CD14-positive monocyte (primary cell): ENCODE measurements around the gene EEIG2. TPM values are rescaled to one million over a fixed set of nuclear protein-coding genes. Genes with fewer than 3 reads are reported as not detected.
"Not testable (repeated sequence)": the region's sequence is repeated elsewhere in the genome, so short reads cannot be mapped to it uniquely, and the experiment has no call there.

Experiments used
- DNase-seq, 3 donors: peaks; one replicate each; pipeline ENCODE4 v3.0.0-alpha.2; 2011 to 2022
- H2AFZ ChIP-seq: 2 replicates; pipeline ENCODE4 v1.6.0; 2012; ENCODE audit warnings: mild to moderate bottlenecking, low read depth, low read length, inconsistent platforms; ENCODE audit not compliant: insufficient read depth, poor library complexity, severe bottlenecking
- H3K27ac ChIP-seq, 2 donors: 1 replicate in 1 of 2; 2 replicates in 1 of 2; pipeline ENCODE4 v1.5.1; 2012 to 2013; ENCODE audit warnings: low read length in 2 of 2, control low read depth in 1 of 2, inconsistent platforms in 1 of 2, low read depth in 1 of 2, mild to moderate bottlenecking in 1 of 2
- H3K27me3 ChIP-seq, 2 donors: one replicate each; pipeline versions ENCODE4 v1.6.0 to v1.6.1; 2011 to 2013; ENCODE audit warnings: low read length in 2 of 2; ENCODE audit not compliant: control insufficient read depth in 2 of 2, insufficient read depth in 2 of 2
- H3K36me3 ChIP-seq, 2 donors: replicated peaks in 1 of 2; 1 replicate in 1 of 2; 2 replicates in 1 of 2; pipeline versions ENCODE4 v1.5.1 to v1.6.1; 2012 to 2013; ENCODE audit warnings: low read length in 2 of 2, control low read depth in 1 of 2, inconsistent platforms in 1 of 2, mild to moderate bottlenecking in 1 of 2; ENCODE audit not compliant: insufficient read depth in 2 of 2, control insufficient read depth in 1 of 2
- H3K4me1 ChIP-seq, 2 donors: 1 replicate in 1 of 2; 2 replicates in 1 of 2; pipeline versions ENCODE4 v1.5.1 to v1.6.1; 2012 to 2013; ENCODE audit warnings: low read length in 2 of 2, control low read depth in 1 of 2, inconsistent platforms in 1 of 2, mild to moderate bottlenecking in 1 of 2, moderate library complexity in 1 of 2; ENCODE audit not compliant: insufficient read depth in 2 of 2, control insufficient read depth in 1 of 2
- H3K4me2 ChIP-seq: replicated peaks from 2 replicates; pipeline ENCODE3; 2012; ENCODE audit warnings: low read length, moderate library complexity, mild to moderate bottlenecking; ENCODE audit not compliant: poor library complexity, severe bottlenecking; ENCODE audit errors: extremely low read depth
- H3K4me3 ChIP-seq, 3 experiments: fragments of 200-600 bp in 1 of 3; sonication (generic) in 1 of 3; replicated peaks in 1 of 3; 1 replicate in 2 of 3; 2 replicates in 1 of 3; pipeline ENCODE4 v1.5.1; 2011 to 2013; ENCODE audit warnings: low read length in 3 of 3, mild to moderate bottlenecking in 3 of 3, control low read depth in 2 of 3, low read depth in 2 of 3, inconsistent platforms in 1 of 3, moderate library complexity in 1 of 3
- H3K79me2 ChIP-seq: 2 replicates; pipeline ENCODE4 v1.6.0; 2012; ENCODE audit warnings: mild to moderate bottlenecking, control low read depth, inconsistent platforms, low read length, moderate library complexity; ENCODE audit not compliant: insufficient read depth
- H3K9ac ChIP-seq: 2 replicates; pipeline ENCODE4 v1.6.0; 2017; ENCODE audit warnings: low read length, mild to moderate bottlenecking; ENCODE audit not compliant: insufficient read depth, poor library complexity, severe bottlenecking
- H3K9me3 ChIP-seq, 2 donors: replicated peaks in 1 of 2; 1 replicate in 1 of 2; 2 replicates in 1 of 2; pipeline versions ENCODE4 v1.5.1 to v1.6.1; 2012 to 2013; ENCODE audit warnings: low read length in 2 of 2, control low read depth in 1 of 2; ENCODE audit not compliant: control insufficient read depth in 1 of 2, insufficient read depth in 1 of 2
- H4K20me1 ChIP-seq: 2 replicates; pipeline ENCODE4 v1.6.0; 2012; ENCODE audit warnings: mild to moderate bottlenecking, low read length, control low read depth, moderate library complexity; ENCODE audit not compliant: insufficient read depth
- H3K27ac Mint-ChIP-seq, 7 donors: one replicate each; pipeline ENCODE4 v1.8.0; 2020; ENCODE audit warnings: mild to moderate bottlenecking in 7 of 7, mixed read lengths in 7 of 7, moderate library complexity in 6 of 7, inconsistent platforms in 2 of 7
- H3K27me3 Mint-ChIP-seq, 3 donors: one replicate each; pipeline ENCODE4 v1.8.0; 2021 to 2022; ENCODE audit warnings: low read depth in 3 of 3, mild to moderate bottlenecking in 3 of 3, mixed read lengths in 3 of 3, moderate library complexity in 3 of 3, inconsistent platforms in 1 of 3
- H3K36me3 Mint-ChIP-seq, 2 donors: one replicate each; pipeline ENCODE4 v1.8.0; 2020; ENCODE audit warnings: mixed read lengths in 2 of 2, inconsistent platforms in 1 of 2, mild to moderate bottlenecking in 1 of 2
- H3K4me1 Mint-ChIP-seq: one replicate; pipeline ENCODE4 v1.8.0; 2020; ENCODE audit warnings: mild to moderate bottlenecking, mixed read lengths
- H3K4me3 Mint-ChIP-seq, 2 donors: one replicate each; pipeline ENCODE4 v1.8.0; 2020; ENCODE audit warnings: mild to moderate bottlenecking in 2 of 2, mixed read lengths in 2 of 2, moderate library complexity in 1 of 2
- H3K9me3 Mint-ChIP-seq, 7 donors: one replicate each; pipeline ENCODE4 v1.8.0; 2020 to 2022; ENCODE audit warnings: mixed read lengths in 7 of 7, mild to moderate bottlenecking in 6 of 7, moderate library complexity in 6 of 7, inconsistent platforms in 2 of 7
- WGBS: methylation state at CpG from one replicate; pipeline ENCODE4 v1.1.5; 2013; ENCODE audit warnings: missing lambda C conversion rate; ENCODE audit not compliant: insufficient coverage; 5-methylcytosine and 5-hydroxymethylcytosine counted together
- intact Hi-C, 2 donors: fragments of 100-400 bp; cut with micrococcal nuclease; formaldehyde crosslinking; loops; one replicate each; pipeline versions ENCODE4 v1.15.0 to v1.15.1; 2023
- polyA plus RNA-seq, 3 donors: library from polyadenylated mRNA; depleted of rRNA in 1 of 3; unstranded in 2 of 3; stranded (reverse) in 1 of 3; fragments of 300-500 nt in 2 of 3; fragments of >200 nt in 1 of 3; fragmentation: Illumina TruSeq in 2 of 3; gene quantifications; 1 replicate in 2 of 3; 2 replicates in 1 of 3; pipeline ENCODE4 v1.2.3, GENCODE V29; 2012 to 2021
- TF ChIP-seq, protein P1 (sequence below): fragments of 200-600 bp; IDR thresholded peaks from one replicate; pipeline ENCODE4 v1.8.0; 2022; ENCODE audit warnings: antibody characterized with exemption, mild to moderate bottlenecking

EEIG2 gene
- polyA plus RNA-seq, 3 donors: 1.4 to 8.4 (median 4.3) TPM

DNA sequence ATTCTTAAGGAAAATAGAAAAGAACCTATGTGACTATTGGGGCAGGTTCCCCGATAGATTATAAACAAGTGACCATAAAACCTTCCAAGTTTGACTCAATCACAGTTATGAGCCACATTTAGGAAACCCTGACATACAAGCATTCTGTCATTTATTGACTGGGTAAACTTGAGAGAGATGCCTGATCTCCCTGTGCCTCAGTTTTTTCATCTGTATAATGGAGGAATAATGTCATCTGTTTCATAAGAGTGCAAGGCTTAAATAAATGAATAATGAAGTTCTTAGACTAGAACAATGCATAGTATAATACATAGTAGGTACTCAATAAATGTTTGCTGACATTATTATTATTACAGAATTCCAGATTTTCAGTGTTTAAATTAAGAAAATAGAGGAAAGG lies 18.9 kb upstream of the EEIG2 start:
- H3K4me1 ChIP-seq: no peaks in the 10 kb centered on the region
- no peak for DNase-seq
- H3K27ac Mint-ChIP-seq: no peak overlapping the region
- H3K27ac ChIP-seq: no peak overlapping the region
- no peak overlapping the region for H3K4me3 ChIP-seq
- H3K36me3 ChIP-seq: no peaks in the 10 kb centered on the region
- H3K9me3 ChIP-seq: no peaks in the 10 kb centered on the region
- peaks cover 0 to 13% (median 8%) of the 10 kb centered on the region in 7 donors for H3K9me3 Mint-ChIP-seq
- no peak overlapping the region for H3K4me3 Mint-ChIP-seq
- TF ChIP-seq, protein P1, sequence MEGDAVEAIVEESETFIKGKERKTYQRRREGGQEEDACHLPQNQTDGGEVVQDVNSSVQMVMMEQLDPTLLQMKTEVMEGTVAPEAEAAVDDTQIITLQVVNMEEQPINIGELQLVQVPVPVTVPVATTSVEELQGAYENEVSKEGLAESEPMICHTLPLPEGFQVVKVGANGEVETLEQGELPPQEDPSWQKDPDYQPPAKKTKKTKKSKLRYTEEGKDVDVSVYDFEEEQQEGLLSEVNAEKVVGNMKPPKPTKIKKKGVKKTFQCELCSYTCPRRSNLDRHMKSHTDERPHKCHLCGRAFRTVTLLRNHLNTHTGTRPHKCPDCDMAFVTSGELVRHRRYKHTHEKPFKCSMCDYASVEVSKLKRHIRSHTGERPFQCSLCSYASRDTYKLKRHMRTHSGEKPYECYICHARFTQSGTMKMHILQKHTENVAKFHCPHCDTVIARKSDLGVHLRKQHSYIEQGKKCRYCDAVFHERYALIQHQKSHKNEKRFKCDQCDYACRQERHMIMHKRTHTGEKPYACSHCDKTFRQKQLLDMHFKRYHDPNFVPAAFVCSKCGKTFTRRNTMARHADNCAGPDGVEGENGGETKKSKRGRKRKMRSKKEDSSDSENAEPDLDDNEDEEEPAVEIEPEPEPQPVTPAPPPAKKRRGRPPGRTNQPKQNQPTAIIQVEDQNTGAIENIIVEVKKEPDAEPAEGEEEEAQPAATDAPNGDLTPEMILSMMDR: no peak
- H3K36me3 Mint-ChIP-seq: no peaks in the 10 kb centered on the region
- H3K4me2 ChIP-seq: no peak overlapping the region
- no peak overlapping the region for H3K9ac ChIP-seq
- intact Hi-C loops: no loop called here
- no peaks in the 10 kb centered on the region for H3K27me3 ChIP-seq
- H3K27me3 Mint-ChIP-seq: peaks cover 0 to 7% (median 2%) of the 10 kb centered on the region in 3 donors
- no peaks in the 10 kb centered on the region for H4K20me1 ChIP-seq
- H3K4me1 Mint-ChIP-seq: no peaks in the 10 kb centered on the region
- no peak overlapping the region for H2AFZ ChIP-seq
- WGBS: no CpG with 5 or more reads among the region's 1 CpG
- no peaks in the 10 kb centered on the region for H3K79me2 ChIP-seq

DNA sequence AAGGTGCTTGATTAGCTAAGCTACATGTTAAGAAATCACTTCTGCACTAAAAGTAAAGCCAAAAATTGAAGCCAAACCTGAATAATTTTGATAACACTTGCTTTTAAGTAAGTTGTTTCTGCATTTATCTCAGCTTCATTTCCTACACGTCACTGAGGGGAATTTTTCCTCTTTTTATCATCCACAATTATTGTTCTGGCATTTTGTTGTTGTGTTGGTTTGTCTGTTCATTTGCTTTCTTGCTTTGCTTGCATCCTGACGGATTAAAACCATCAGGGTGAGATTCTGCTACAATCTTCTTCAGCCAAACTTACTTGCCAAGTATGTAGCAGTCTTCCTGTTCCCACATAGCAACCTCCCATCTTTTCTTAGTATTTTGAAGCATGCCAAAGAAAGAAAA lies 18.0 kb upstream of the EEIG2 start:
- no peak overlapping the region for H3K4me3 ChIP-seq
- TF ChIP-seq, protein P1: no peak
- no peaks in the 10 kb centered on the region for H3K27me3 ChIP-seq
- intact Hi-C loops: no loop called here
- no peak for DNase-seq
- no peak overlapping the region for H3K27ac ChIP-seq
- Mint-ChIP-seq H3K27ac (no peak overlapping the region), H3K27me3 (peaks cover 0 to 7% (median 2%) of the 10 kb centered on the region in 3 donors), H3K9me3 (peaks cover 3 to 12% (median 5%) of the 10 kb centered on the region in 7 donors), H3K4me3 (peak overlapping the region in 1 of 2 donors; percentile 23), H3K4me1 (no peaks in the 10 kb centered on the region), H3K36me3 (no peaks in the 10 kb centered on the region)
- H3K4me1 ChIP-seq: no peaks in the 10 kb centered on the region
- H3K36me3 ChIP-seq: no peaks in the 10 kb centered on the region
- H3K4me2 ChIP-seq: no peak overlapping the region
- H2AFZ ChIP-seq: no peak overlapping the region
- H3K9me3 ChIP-seq: no peaks in the 10 kb centered on the region
- H3K79me2 ChIP-seq: no peaks in the 10 kb centered on the region
- no peaks in the 10 kb centered on the region for H4K20me1 ChIP-seq
- no CpG with 5 or more reads among the region's 2 CpGs for WGBS
- no peak overlapping the region for H3K9ac ChIP-seq

DNA sequence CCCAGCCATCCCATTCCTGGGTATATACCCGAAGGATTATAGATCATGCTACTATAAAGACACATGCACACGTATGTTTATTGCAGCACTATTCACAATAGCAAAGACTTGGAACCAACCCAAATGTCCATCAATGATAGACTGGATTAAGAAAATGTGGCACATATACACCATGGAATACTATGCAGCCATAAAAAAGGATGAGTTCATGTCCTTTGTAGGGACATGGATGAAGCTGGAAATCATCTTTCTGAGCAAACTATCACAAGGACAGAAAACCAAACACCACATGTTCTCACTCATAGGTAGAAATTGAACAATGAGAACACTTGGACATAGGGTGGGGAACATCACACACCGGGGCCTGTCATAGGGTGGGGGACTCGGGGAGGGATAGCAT lies 12.4 kb upstream of the EEIG2 start:
- H3K36me3 ChIP-seq, DNase-seq, H3K79me2 ChIP-seq, H3K9me3 ChIP-seq, H3K27ac ChIP-seq, H3K4me3 ChIP-seq, H3K27me3 ChIP-seq, H3K4me3 Mint-ChIP-seq, H3K27me3 Mint-ChIP-seq, H3K4me2 ChIP-seq, H3K36me3 Mint-ChIP-seq, H4K20me1 ChIP-seq, H2AFZ ChIP-seq, intact Hi-C loops, H3K9ac ChIP-seq, H3K27ac Mint-ChIP-seq: not testable (repeated sequence)
- Mint-ChIP-seq H3K9me3 (peaks cover 3 to 17% (median 5%) of the 10 kb centered on the region in 7 donors), H3K4me1 (peaks cover 17% of the 10 kb centered on the region)
- H3K4me1 ChIP-seq: peaks cover 17 to 25% of the 10 kb centered on the region in 2 donors
- no CpG with 5 or more reads among the region's 4 CpGs for WGBS
